Measurements from ENCODE around the gene FOXJ3.

FOXJ3 gene

GRCh38 chr1:42302034-42302433 lies 33.0 kb downstream of the FOXJ3 start:
- no peak for DNase-seq

- DNase-seq: no peak
Measured at GRCh38 chr1:42298520-42298919, 36.5 kb downstream of the FOXJ3 start.

GRCh38 chr1:42295816-42296215 lies 39.2 kb downstream of the FOXJ3 start:
- no peak for DNase-seq

DNA sequence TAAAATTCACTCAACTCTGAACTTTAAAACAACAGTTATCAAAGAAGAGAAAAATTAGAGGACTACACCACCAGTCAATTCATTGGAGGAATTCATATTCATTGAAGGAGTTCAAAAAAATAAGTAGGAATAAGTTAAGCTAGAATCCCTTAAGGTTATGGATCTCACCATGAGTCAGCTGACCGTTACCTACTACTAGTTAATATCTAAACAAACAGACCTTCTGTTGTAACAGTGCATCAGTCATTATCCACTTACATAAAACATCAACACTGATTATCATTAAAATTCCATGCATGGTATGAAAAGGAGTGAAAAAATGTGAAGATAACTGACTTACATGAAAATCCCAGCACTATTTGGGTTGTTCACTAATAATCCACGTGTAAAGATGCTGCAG lies 44.9 kb downstream of the FOXJ3 start:
- DNase-seq: no peak

DNA sequence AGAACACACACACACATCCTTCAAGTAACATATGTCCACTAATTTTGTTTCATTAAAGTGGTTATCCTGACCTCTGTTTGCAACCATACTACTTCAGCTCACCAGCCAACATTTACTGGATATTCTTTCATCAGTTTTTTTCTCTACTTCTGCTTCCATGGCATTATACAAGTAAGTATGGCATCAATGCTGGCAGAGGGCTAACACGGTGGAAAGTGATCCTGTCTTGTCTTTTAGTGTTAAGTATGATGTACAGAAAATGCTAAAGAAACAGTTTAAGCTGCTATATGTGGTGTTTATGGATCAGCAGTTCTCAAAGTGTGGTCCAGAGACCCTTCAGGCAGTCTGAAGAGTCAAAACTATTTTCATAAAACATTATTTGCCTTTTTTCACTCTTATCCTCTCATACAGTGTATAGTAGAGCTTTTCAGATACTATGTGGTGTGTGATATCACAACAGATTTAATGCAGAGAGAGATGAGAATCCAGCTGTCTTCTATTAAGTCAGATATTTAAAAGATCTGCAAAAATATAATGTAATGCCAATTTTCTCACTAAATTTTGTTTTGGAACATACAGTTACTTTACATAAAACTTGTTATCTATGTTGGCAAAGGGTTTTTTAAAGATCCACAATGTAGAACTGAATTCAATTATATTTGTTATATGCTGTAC lies 46.6 kb downstream of the FOXJ3 start:
- no peak for DNase-seq

- no peak for DNase-seq
Measured at GRCh38 chr1:42282867-42283583, 52.0 kb downstream of the FOXJ3 start.

DNA sequence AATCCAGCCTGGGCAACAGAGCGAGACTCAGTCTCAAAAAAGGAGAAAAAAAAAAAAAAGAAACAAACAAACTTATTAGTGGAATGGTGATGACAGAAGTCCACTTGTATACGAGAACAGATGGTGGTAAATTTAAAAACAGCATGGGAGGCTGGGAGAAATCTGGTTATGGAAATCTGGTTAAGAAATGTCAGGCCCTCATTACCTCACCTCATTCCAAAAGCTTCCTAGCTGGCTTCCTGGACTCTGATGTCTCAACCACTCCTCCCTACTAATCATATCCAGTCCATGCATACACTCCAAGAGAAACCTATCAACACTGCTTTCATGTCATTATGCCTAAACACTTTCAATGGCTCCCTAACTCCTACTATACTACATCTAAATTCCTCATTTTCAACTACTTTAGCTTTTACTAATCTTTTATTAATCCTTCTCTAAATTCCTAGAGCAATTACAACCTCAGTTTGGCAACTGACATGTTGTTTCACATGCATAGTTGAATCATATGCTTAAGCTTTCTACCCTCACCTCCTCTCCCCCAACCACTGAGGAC lies 52.9 kb downstream of the FOXJ3 start:
- no peak for DNase-seq

- no peak for DNase-seq
Measured at GRCh38 chr1:42280821-42281220, 54.2 kb downstream of the FOXJ3 start.

GRCh38 chr1:42279055-42279454 lies 56.0 kb downstream of the FOXJ3 start:
- DNase-seq: no peak

- no peak for DNase-seq
Measured at GRCh38 chr1:42272920-42273319, 62.1 kb downstream of the FOXJ3 start.

DNA sequence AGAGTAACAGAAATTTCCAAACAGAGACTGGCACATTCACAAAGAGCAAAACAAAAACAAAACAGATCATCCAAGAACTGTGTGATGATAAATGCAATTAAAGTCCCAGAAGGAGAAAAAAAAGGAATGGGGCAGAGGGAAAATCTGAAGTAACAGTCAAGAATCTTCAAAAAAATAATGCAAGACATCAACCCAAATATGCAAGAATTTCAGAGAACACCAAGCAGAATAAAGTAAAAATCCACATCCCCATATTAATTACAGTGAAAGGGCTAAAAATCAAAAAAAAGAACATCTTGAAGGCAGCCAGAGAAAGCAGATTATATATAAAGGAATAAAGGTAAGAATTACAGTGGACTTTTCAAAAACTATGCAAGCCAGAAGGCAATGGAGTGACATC lies 67.1 kb downstream of the FOXJ3 start:
- DNase-seq: no peak

GRCh38 chr1:42266253-42267135 lies 68.5 kb downstream of the FOXJ3 start:
- peak; percentile 92 for DNase-seq

DNA sequence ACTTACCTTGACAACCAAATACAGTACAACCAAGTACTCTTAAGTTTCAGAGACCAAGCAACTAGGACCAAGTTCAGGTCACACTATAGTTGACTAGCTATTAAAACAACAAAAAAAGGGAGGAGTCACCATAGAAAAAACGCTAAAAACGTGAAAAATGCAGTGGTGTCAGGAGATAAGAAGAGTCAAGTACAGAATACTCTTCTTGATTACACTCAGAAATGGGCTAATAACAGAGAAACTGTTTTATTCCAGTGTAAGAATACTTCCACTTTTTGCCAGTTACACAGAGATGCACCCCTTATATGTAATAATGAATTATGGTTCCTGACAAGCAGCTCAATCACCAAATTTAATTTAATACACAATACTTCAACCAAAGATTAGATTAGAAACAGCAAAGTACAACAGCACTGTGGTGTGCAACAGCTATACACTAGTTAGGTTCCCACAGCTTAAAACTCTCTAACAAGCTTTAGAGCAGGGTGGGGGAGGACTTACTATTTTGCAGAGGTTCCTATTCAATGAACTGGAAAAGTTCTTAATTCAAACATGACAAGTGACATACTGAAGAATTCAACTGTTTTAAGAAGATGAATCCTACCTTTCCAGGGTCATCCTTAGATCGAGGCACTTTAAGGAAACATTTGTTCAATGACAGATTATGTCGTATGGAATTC lies 70.4 kb downstream of the FOXJ3 start:
- DNase-seq: no peak

DNA sequence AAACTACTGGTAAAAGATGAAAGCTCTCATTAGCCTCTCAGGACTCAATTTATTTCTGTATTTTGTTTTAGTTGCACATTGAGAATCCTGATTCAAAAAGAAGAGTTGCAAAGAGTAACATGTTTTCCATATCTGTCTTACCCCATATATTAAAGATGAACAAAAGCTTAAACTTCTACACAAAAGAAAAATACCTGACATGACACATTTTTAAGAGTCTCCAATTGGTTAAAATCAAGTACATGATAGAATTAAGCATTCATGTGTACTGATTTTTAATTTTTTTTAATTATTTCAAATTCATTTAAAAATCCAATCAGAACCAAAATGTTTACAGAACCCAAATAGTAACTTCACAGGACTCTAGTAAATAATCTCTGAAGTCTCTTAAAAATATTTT lies 72.0 kb downstream of the FOXJ3 start:
- no peak for DNase-seq

DNA sequence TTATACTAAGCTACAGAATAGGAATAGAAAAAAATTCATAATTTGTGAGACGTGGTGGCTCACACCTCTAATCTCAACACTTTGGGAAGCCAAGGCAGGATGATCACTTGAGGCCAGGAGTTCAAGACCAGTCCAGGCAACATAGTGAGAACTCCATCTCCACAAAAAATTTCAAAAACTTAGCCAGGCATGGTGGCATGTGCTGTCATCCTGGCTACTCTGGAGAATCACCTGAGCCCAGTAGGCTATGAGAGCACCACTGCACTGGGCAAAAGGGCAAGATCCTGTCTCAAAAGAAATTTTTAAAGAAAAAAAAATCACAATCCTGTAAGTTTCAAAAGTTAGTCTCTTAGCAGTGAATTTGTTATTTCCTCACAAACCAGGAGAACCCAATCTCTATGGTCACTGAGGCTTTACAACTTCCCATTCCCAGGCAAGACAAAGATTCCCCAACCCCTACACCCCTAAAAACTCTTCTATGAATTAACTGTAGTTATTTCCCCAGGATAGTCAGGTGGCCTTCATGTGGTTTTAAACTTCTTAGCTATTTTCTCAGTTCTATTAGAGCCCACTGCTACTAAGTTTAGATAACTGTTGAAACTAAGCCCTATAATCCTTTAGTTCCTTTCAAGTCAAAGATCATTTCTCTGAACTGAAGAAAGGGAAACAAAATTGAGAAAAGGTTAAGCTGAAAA lies 74.5 kb downstream of the FOXJ3 start:
- no peak for DNase-seq

GRCh38 chr1:42259739-42260064 lies 75.3 kb downstream of the FOXJ3 start:
- no peak for DNase-seq

DNA sequence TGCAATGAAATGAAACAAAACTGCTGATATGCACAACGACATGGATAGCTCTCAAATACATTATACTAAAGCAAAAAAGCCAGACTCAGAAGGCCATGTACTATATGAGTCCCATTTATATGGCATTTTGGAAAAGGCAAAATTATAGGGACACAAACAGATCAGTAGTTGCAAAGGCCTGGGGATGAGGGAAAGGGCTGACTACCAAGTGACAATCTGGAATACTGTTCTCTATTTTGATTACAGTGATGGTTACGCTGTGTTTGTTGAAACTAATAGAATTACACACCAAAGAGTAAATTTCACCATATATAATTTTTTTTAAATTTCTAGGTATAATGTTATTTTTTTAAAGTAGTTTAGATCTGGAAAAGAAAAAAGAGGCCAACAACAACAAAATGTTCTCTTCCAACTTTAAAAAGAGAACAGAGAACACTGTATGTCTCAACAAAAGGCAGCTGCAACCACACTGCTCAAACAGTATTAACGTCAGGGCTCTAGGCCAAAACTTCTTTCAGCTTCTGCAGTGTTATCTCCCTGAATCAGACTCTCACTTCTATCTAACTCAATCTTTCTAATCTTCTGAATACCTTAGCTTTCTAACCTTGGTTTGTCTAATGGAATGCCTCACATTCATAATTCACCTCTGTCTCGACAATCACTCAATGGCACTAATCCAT lies 75.8 kb downstream of the FOXJ3 start:
- no peak for DNase-seq

DNA sequence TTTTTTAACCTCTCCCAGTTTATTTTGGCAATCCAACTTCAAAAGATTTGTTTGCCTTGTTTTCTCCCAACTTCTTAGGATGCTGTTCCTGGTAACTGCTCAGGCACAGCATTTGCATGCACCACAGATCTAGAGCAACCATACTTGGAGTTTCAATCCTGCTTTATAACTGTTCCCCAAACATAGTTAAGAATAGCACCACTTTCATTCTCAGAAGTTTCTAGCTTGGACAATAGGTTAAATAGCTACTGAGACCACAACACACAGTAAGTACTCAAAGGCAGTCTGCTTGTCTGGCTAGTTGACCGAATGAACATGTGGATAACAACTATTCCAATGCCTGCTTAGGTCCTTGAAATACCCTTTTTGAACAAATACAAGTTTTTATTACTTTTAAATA lies 76.8 kb downstream of the FOXJ3 start:
- no peak for DNase-seq

DNA sequence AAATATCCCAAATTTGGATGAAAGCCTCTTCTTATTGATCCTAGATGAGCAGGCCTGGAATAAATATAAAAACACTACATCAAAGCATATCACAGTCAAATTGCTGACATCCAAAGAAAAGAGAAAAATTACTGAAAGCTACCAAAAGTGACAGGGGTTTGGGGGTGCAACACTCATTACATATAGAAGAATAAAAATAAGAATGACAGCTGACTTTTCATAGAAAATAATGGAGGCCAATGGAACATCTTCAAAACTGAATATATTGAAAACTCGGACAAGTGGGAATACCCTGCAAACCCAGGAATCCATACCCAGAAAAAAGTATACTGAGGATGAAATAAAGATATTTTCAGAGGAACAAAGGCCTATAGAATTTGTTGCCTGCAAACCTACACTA lies 84.0 kb downstream of the FOXJ3 start:
- DNase-seq: no peak

DNA sequence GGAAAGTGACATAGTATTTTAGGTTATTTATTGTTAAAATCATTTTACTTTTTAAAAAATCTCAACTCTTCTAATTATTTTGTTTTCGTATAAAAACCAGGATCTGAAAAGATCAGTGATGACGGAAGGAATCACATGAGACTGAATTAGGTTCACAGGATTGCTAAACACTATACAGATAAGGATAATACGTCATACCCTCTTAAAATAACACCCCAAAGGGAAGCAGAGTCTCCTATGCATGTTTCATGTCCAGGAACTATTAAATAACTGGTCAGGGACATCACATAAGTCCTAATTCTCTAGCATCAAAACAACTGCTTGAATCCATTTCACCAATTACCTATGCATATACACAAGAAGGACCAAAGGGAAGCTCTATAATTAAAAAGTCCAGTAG lies 84.9 kb downstream of the FOXJ3 start:
- DNase-seq: no peak

DNA sequence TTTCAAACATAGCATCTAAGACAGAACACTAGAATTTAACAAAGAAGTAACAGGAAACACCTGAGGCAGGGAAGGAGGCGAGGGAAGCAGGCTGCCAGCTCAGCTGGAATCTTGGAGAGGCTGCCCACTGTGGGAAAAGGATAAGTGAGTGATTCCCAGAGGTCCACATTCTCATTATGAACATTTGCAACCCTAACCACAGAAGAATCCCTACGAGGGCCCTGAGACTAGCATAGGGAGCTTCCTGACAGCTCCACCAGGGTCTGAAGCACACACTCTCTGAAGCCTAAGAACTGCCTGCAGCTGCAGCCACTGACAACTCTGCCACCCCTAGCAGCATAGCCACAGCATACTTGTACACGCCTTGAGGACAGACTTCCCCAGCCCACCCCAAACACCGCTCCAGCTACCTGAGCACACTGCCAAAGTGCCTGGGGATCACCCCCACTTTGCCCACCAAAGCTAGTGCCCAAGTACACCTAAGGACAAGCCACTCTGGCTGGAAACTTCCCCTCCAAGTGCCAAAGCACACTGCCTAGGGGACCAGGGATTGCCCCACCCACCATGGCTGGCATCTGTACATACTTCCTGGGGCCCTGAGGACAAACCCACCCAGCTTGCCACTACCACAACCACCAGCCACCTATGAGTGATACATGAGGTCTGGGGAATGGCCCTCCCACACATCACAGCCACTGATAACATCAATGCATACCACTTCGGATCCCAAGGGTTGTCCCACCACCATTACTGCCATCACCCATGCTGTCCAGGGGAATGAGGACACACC lies 93.9 kb downstream of the FOXJ3 start:
- DNase-seq: no peak

Measured in NCI-H2029 treated with DMSO at 0.1 percent for 48 hours (cell line).